B cell (primary cell): ENCODE data around the gene HIP1. TPM values are rescaled to one million over a fixed set of nuclear protein-coding genes. Genes with fewer than 3 reads are reported as not detected.

Experiments used
- ATAC-seq: fragments of 200-7000 bp; cut with Tn5 transposase; one replicate; pipeline ENCODE4 v1.10.0; 2021; ENCODE audit warnings: low read depth, mild to moderate bottlenecking, moderate number of reproducible peaks, moderate library complexity
- CTCF ChIA-PET: fragments of 350-600 bp; sonication (Branson Sonifier 250); formaldehyde crosslinking; loops from one replicate; lab custom pipeline; 2021; ENCODE audit warnings: antibody characterized with exemption, inconsistent platforms; lab: Charles Lee
- POLR2A ChIA-PET: fragments of 350-600 bp; sonication (Branson Sonifier 250); formaldehyde crosslinking; loops from one replicate; lab custom pipeline; 2021; ENCODE audit warnings: antibody characterized with exemption; lab: Charles Lee
- DNase-seq: peaks from one replicate; pipeline ENCODE4 v3.0.0; 2013
- H2AFZ ChIP-seq: 2 replicates; pipeline ENCODE4 v1.6.1; 2012; ENCODE audit warnings: mild to moderate bottlenecking, low read depth, low read length; ENCODE audit not compliant: insufficient read depth, poor library complexity, severe bottlenecking
- H3K27ac ChIP-seq, 2 donors: 1 replicate in 1 of 2; 2 replicates in 1 of 2; pipeline ENCODE4 v1.5.1; 2012 to 2013; ENCODE audit warnings: low read length in 2 of 2, mild to moderate bottlenecking in 2 of 2, moderate library complexity in 1 of 2
- H3K27me3 ChIP-seq, 4 experiments: fragments of 200-600 bp in 1 of 4; sonication (generic) in 1 of 4; replicated peaks in 1 of 4; 1 replicate in 2 of 4; 2 replicates in 2 of 4; pipeline versions ENCODE4 v1.6.1 to v1.7.0; 2013 to 2016; ENCODE audit warnings: low read length in 3 of 4, mild to moderate bottlenecking in 2 of 4, mixed read lengths in 1 of 4, moderate library complexity in 1 of 4; ENCODE audit not compliant: insufficient read depth in 4 of 4, control insufficient read depth in 3 of 4; ENCODE audit errors: control extremely low read depth in 1 of 4
- H3K36me3 ChIP-seq, 2 experiments: replicated peaks in 1 of 2; 1 replicate in 1 of 2; 2 replicates in 1 of 2; pipeline versions ENCODE4 v1.6.1 to v1.7.1; 2013; ENCODE audit warnings: low read length in 1 of 2; ENCODE audit not compliant: insufficient read depth in 2 of 2, control insufficient read depth in 1 of 2; ENCODE audit errors: control extremely low read depth in 1 of 2, extremely low read depth in 1 of 2
- H3K4me1 ChIP-seq, 2 donors: fragments of 200-600 bp in 1 of 2; sonication (generic) in 1 of 2; 1 replicate in 1 of 2; 2 replicates in 1 of 2; pipeline versions ENCODE4 v1.5.1 to v1.6.1; 2013 to 2017; ENCODE audit warnings: low read length in 2 of 2; ENCODE audit not compliant: control insufficient read depth in 2 of 2, insufficient read depth in 2 of 2
- H3K4me2 ChIP-seq: replicated peaks from 2 replicates; pipeline ENCODE3; 2012; ENCODE audit warnings: mild to moderate bottlenecking, low read depth, low read length; ENCODE audit not compliant: poor library complexity, severe bottlenecking
- H3K4me3 ChIP-seq, 5 experiments: fragments of 200-600 bp in 1 of 5; sonication (generic) in 1 of 5; 1 replicate in 3 of 5; 2 replicates in 2 of 5; pipeline versions ENCODE4 v1.5.1 to v1.7.0; 2011 to 2016; ENCODE audit warnings: low read length in 4 of 5, mild to moderate bottlenecking in 4 of 5, low read depth in 2 of 5, control low read depth in 1 of 5, moderate library complexity in 1 of 5; ENCODE audit not compliant: insufficient read depth in 1 of 5; ENCODE audit errors: control extremely low read depth in 1 of 5, extremely low read depth in 1 of 5
- H3K79me2 ChIP-seq: fragments of 200-600 bp; sonication (generic); one replicate; pipeline ENCODE4 v1.6.0; 2016; ENCODE audit warnings: low read length; ENCODE audit not compliant: control insufficient read depth, insufficient read depth
- H3K9ac ChIP-seq: fragments of 200-600 bp; sonication (generic); 2 replicates; pipeline ENCODE4 v1.6.1; 2017; ENCODE audit warnings: mild to moderate bottlenecking, low read length, moderate library complexity
- H3K9me3 ChIP-seq, 3 donors: one replicate each; pipeline versions ENCODE4 v1.6.1 to v1.7.1; 2013; ENCODE audit warnings: low read length in 2 of 3; ENCODE audit not compliant: control insufficient read depth in 2 of 3, insufficient read depth in 1 of 3; ENCODE audit errors: control extremely low read depth in 1 of 3
- H4K20me1 ChIP-seq: 2 replicates; pipeline ENCODE4 v1.6.0; 2012; ENCODE audit warnings: mild to moderate bottlenecking, low read length; ENCODE audit not compliant: insufficient read depth, control insufficient read depth, poor library complexity, severe bottlenecking
- H3K27ac Mint-ChIP-seq: one replicate; pipeline ENCODE4 v1.8.0; 2021; ENCODE audit warnings: mixed read lengths
- H3K27me3 Mint-ChIP-seq: one replicate; pipeline ENCODE4 v1.8.0; 2021; ENCODE audit warnings: mixed read lengths
- H3K4me1 Mint-ChIP-seq: one replicate; pipeline ENCODE4 v1.8.0; 2021; ENCODE audit warnings: mixed read lengths
- H3K4me3 Mint-ChIP-seq: one replicate; pipeline ENCODE4 v1.8.0; 2021; ENCODE audit warnings: mixed read lengths
- H3K9me3 Mint-ChIP-seq: one replicate; pipeline ENCODE4 v1.8.0; 2022; ENCODE audit warnings: mixed read lengths; ENCODE audit not compliant: insufficient read depth
- EZH2 ChIP-seq: IDR thresholded peaks from 2 replicates; pipeline ENCODE4 v1.6.1; 2012; ENCODE audit warnings: borderline replicate concordance, low read depth, mild to moderate bottlenecking, moderate library complexity, low read length; ENCODE audit not compliant: insufficient read depth, poor library complexity, severe bottlenecking
- WGBS: methylation state at CpG from one replicate; pipeline ENCODE4 v1.1.5; 2013; ENCODE audit warnings: missing lambda C conversion rate; ENCODE audit not compliant: insufficient coverage; 5-methylcytosine and 5-hydroxymethylcytosine counted together
- intact Hi-C: fragments of 100-400 bp; cut with micrococcal nuclease; formaldehyde crosslinking; loops from one replicate; pipeline ENCODE4 v1.10.0; 2022
- polyA plus RNA-seq: library from polyadenylated mRNA; depleted of rRNA; stranded (reverse); fragments of >200 nt; gene quantifications from 2 replicates; pipeline ENCODE4 v1.2.3, GENCODE V29; 2012
- total RNA-seq, 2 donors: library from RNA; stranded (reverse); fragments of 120-200 nt in 1 of 2; gene quantifications; 1 replicate in 1 of 2; 2 replicates in 1 of 2; pipeline versions ENCODE4 v1.2.3 to v1.2.4, GENCODE V29; 2013 to 2022
- TF ChIP-seq, protein P1 (sequence below): fragments of 200-600 bp; IDR thresholded peaks from one replicate; pipeline ENCODE4 v1.8.0; 2022; ENCODE audit warnings: antibody characterized with exemption, mild to moderate bottlenecking

HIP1 gene
- total and polyA plus RNA-seq, 2 donors (not counting 1 experiment from before 2014, with no cell fraction given), result 6.5 to 16.7 TPM

DNA sequence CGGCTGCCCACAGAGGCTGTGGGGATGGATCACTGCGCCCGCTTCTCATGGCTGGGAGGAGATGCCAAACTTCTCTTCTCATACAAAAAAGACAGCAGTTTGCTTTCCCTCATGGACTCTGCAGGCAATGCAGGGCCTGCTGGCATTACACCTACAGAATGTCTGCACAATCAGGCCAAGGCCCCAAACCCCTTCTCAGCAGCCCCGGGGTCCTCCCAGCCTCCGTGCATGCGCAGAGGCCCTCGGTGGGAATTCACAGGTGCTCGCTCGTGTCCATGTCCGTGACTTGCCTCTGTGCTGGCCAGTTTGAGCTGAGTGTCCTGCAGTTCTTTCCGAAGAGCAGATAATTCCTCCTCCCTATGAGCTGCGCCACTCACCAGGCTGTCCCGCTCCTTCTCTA lies 183.0 kb downstream of the HIP1 start:
- no peaks in the 10 kb centered on the region for H3K9me3 ChIP-seq
- WGBS, result 95% methylated on average over 13 of the region's 13 CpGs
- no peak overlapping the region for H3K4me2 ChIP-seq
- H3K79me2 ChIP-seq, result no peaks in the 10 kb centered on the region
- no peak for DNase-seq
- no peak overlapping the region for H3K9ac ChIP-seq
- no peak overlapping the region for H3K27ac ChIP-seq
- no peaks in the 10 kb centered on the region for H3K27me3 ChIP-seq
- Mint-ChIP-seq H3K27me3 (no peaks in the 10 kb centered on the region), H3K9me3 (no peaks in the 10 kb centered on the region), H3K27ac (no peak overlapping the region), H3K4me3 (no peak overlapping the region), H3K4me1 (no peaks in the 10 kb centered on the region)
- H4K20me1 ChIP-seq, result no peaks in the 10 kb centered on the region
- H3K4me3 ChIP-seq, result no peak overlapping the region
- H3K36me3 ChIP-seq, result peaks cover 3 to 4% of the 10 kb centered on the region in 2 experiments
- ChIA-PET CTCF (no interaction called here), POLR2A (no interaction called here)
- H2AFZ ChIP-seq, result no peak overlapping the region
- no peak for ATAC-seq
- intact Hi-C loops, result no loop called here
- TF ChIP-seq EZH2, result no peak
- TF ChIP-seq, protein P1, sequence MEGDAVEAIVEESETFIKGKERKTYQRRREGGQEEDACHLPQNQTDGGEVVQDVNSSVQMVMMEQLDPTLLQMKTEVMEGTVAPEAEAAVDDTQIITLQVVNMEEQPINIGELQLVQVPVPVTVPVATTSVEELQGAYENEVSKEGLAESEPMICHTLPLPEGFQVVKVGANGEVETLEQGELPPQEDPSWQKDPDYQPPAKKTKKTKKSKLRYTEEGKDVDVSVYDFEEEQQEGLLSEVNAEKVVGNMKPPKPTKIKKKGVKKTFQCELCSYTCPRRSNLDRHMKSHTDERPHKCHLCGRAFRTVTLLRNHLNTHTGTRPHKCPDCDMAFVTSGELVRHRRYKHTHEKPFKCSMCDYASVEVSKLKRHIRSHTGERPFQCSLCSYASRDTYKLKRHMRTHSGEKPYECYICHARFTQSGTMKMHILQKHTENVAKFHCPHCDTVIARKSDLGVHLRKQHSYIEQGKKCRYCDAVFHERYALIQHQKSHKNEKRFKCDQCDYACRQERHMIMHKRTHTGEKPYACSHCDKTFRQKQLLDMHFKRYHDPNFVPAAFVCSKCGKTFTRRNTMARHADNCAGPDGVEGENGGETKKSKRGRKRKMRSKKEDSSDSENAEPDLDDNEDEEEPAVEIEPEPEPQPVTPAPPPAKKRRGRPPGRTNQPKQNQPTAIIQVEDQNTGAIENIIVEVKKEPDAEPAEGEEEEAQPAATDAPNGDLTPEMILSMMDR, result no peak
- H3K4me1 ChIP-seq, result no peaks in the 10 kb centered on the region

DNA sequence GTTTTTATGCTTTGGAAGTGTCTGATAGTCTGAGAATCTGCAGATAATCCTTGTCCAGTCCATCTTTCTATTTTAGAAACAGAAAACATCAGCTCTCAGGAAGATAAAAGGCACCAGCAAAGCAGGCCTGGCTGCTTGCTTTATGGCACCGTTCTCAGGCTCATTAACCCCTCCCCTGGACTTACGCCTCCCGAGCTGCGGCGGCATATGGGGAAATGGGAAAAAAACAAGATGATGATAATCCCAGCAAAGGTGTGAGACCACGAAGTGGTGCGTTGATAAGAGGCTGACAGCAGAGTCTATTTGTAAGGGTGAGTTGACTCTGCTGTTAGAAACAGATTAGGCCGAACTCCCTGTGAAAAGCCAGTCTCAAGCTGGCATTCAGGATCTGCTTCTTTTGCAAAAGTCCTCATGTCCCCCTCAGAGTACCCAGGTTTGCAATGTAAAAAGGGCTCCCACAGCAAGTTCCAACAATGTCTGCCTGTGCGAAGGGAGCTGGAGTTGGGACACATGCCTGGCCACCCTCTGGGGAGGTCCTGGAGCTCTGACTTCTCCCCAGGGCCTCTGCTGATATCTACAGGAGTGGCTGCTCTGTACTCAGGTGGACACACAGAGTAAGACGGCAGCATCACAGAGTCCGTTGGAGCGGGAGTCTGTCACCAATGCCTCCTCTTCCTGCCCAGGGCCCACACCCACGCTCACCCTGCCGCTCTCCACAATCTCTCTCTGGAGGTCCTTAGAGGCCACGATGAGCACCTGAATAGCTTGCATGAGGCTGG lies 192.3 kb downstream of the HIP1 start:
- no peaks in the 10 kb centered on the region for H3K79me2 ChIP-seq
- no peaks in the 10 kb centered on the region for H4K20me1 ChIP-seq
- 96% methylated on average over 12 of the region's 15 CpGs for WGBS
- no peak overlapping the region for H3K4me3 ChIP-seq
- H3K4me2 ChIP-seq, result no peak overlapping the region
- Mint-ChIP-seq H3K27ac (no peak overlapping the region), H3K27me3 (no peaks in the 10 kb centered on the region), H3K9me3 (no peaks in the 10 kb centered on the region), H3K4me1 (no peaks in the 10 kb centered on the region), H3K4me3 (no peak overlapping the region)
- H3K27me3 ChIP-seq, result no peaks in the 10 kb centered on the region
- H3K27ac ChIP-seq, result no peak overlapping the region
- no peak for TF ChIP-seq EZH2
- TF ChIP-seq, protein P1, result no peak
- ATAC-seq (no peak), DNase-seq (no peak)
- no peak overlapping the region for H2AFZ ChIP-seq
- H3K9ac ChIP-seq, result no peak overlapping the region
- no peaks in the 10 kb centered on the region for H3K9me3 ChIP-seq
- H3K36me3 ChIP-seq, result peaks cover 0 to 2% of the 10 kb centered on the region in 2 experiments
- CTCF ChIA-PET, result no interaction called here
- intact Hi-C loops, result no loop called here
- H3K4me1 ChIP-seq, result no peaks in the 10 kb centered on the region
- POLR2A ChIA-PET, result interaction anchor here (0.6 kb wide), 1 partner anchor 15 kb away, joined by 3 read pairs; no protein-coding TSS in a partner anchor
